Activated naive CD4-positive, alpha-beta T cell treated with anti-CD3 and anti-CD28 coated beads, Interleukin-2, amount 10 ng/mL, durations not matched to agents 7 days and 5 days (primary cell): ENCODE data around the gene PIBF1.

ENCODE experiments used
- CTCF ChIA-PET: fragments of 350-600 bp; sonication (Branson Sonifier 250); formaldehyde crosslinking; loops from one replicate; lab custom pipeline; 2021; ENCODE audit warnings: antibody characterized with exemption; lab: Charles Lee
- DNase-seq: peaks from one replicate; pipeline ENCODE4 v3.0.0-alpha.2; 2020
- H3K27ac Mint-ChIP-seq: one replicate; pipeline ENCODE4 v1.8.0; 2021; ENCODE audit warnings: mild to moderate bottlenecking, moderate library complexity, mixed read lengths
- H3K27me3 Mint-ChIP-seq: one replicate; pipeline ENCODE4 v1.8.0; 2021; ENCODE audit warnings: mild to moderate bottlenecking, mixed read lengths
- H3K36me3 Mint-ChIP-seq: one replicate; pipeline ENCODE4 v1.8.0; 2021; ENCODE audit warnings: mixed read lengths
- H3K4me1 Mint-ChIP-seq: one replicate; pipeline ENCODE4 v1.8.0; 2021; ENCODE audit warnings: mixed read lengths
- H3K4me3 Mint-ChIP-seq: one replicate; pipeline ENCODE4 v1.8.0; 2021; ENCODE audit warnings: mild to moderate bottlenecking, moderate library complexity, mixed read lengths
- H3K9me3 Mint-ChIP-seq: one replicate; pipeline ENCODE4 v1.8.0; 2021; ENCODE audit warnings: mixed read lengths

PIBF1 gene

GRCh38 chr13:72983085-72983768 is 201.3 kb downstream of the PIBF1 start:
- Mint-ChIP-seq H3K27me3 (no peaks in the 10 kb centered on the region), H3K36me3 (no peaks in the 10 kb centered on the region), H3K4me1 (no peaks in the 10 kb centered on the region), H3K4me3 (no peak overlapping the region), H3K27ac (no peak overlapping the region), H3K9me3 (no peaks in the 10 kb centered on the region)
- CTCF ChIA-PET: interaction anchor here (0.6 kb wide), 1 partner anchor 31 kb away, joined by 3 read pairs; no protein-coding TSS in a partner anchor
- DNase-seq: no peak

- CTCF ChIA-PET: interaction anchor here (1.0 kb wide), 1 partner anchor 78 kb away, joined by 3 read pairs; no protein-coding TSS in a partner anchor
- Mint-ChIP-seq H3K4me1 (no peaks in the 10 kb centered on the region), H3K27me3 (no peaks in the 10 kb centered on the region), H3K27ac (no peak overlapping the region), H3K36me3 (peaks cover 4% of the 10 kb centered on the region), H3K9me3 (no peaks in the 10 kb centered on the region), H3K4me3 (no peak overlapping the region)
- no peak for DNase-seq
These were observed 203.7 kb downstream of the PIBF1 start for GRCh38 chr13:72985610-72986009.

- Mint-ChIP-seq H3K36me3 (peaks cover 4% of the 10 kb centered on the region), H3K27me3 (no peaks in the 10 kb centered on the region), H3K9me3 (no peaks in the 10 kb centered on the region), H3K4me1 (no peaks in the 10 kb centered on the region), H3K27ac (no peak overlapping the region), H3K4me3 (no peak overlapping the region)
- CTCF ChIA-PET: interaction anchor here (1.0 kb wide), 1 partner anchor 78 kb away, joined by 3 read pairs; no protein-coding TSS in a partner anchor
- no peak for DNase-seq
These were observed 204.3 kb downstream of the PIBF1 start for GRCh38 chr13:72986197-72986596.

GRCh38 chr13:72990953-72991352 is 209.0 kb downstream of the PIBF1 start:
- H3K4me1 Mint-ChIP-seq: no peaks in the 10 kb centered on the region
- H3K27me3 Mint-ChIP-seq: no peaks in the 10 kb centered on the region
- CTCF ChIA-PET: no interaction called here
- DNase-seq: no peak
- H3K9me3 Mint-ChIP-seq: no peaks in the 10 kb centered on the region
- no peak overlapping the region for H3K27ac Mint-ChIP-seq
- no peak overlapping the region for H3K4me3 Mint-ChIP-seq
- peaks cover 5% of the 10 kb centered on the region for H3K36me3 Mint-ChIP-seq

GRCh38 chr13:72998012-72998411 is 216.1 kb downstream of the PIBF1 start:
- Mint-ChIP-seq H3K9me3 (no peaks in the 10 kb centered on the region), H3K36me3 (peaks cover 8% of the 10 kb centered on the region), H3K4me1 (peaks cover 5% of the 10 kb centered on the region), H3K27ac (no peak overlapping the region), H3K27me3 (no peaks in the 10 kb centered on the region), H3K4me3 (no peak overlapping the region)
- no peak for DNase-seq
- CTCF ChIA-PET: no interaction called here

GRCh38 chr13:73000027-73000674 is 218.2 kb downstream of the PIBF1 start:
- H3K27ac Mint-ChIP-seq: no peak overlapping the region
- no peak overlapping the region for H3K4me3 Mint-ChIP-seq
- H3K27me3 Mint-ChIP-seq: no peaks in the 10 kb centered on the region
- no peaks in the 10 kb centered on the region for H3K9me3 Mint-ChIP-seq
- DNase-seq: no peak
- CTCF ChIA-PET: no interaction called here
- peaks cover 12% of the 10 kb centered on the region for H3K36me3 Mint-ChIP-seq
- H3K4me1 Mint-ChIP-seq: peaks cover 5% of the 10 kb centered on the region

- H3K27ac Mint-ChIP-seq: no peak overlapping the region
- H3K9me3 Mint-ChIP-seq: no peaks in the 10 kb centered on the region
These were observed 220.0 kb downstream of the PIBF1 start for GRCh38 chr13:73001971-73002370.

GRCh38 chr13:73011751-73012150 is 229.8 kb downstream of the PIBF1 start:
- DNase-seq: no peak
- Mint-ChIP-seq H3K27me3 (no peaks in the 10 kb centered on the region), H3K27ac (no peak overlapping the region), H3K36me3 (peaks cover 21% of the 10 kb centered on the region), H3K9me3 (no peaks in the 10 kb centered on the region), H3K4me3 (no peak overlapping the region), H3K4me1 (no peaks in the 10 kb centered on the region)
- CTCF ChIA-PET: no interaction called here

More at GRCh38 chr13:73001971-73002370, 220.0 kb downstream of the PIBF1 start:
- H3K4me3 Mint-ChIP-seq: no peak overlapping the region
- CTCF ChIA-PET: no interaction called here
- H3K36me3 Mint-ChIP-seq: peaks cover 12% of the 10 kb centered on the region
- no peaks in the 10 kb centered on the region for H3K27me3 Mint-ChIP-seq
- DNase-seq: no peak
- H3K4me1 Mint-ChIP-seq: peaks cover 5% of the 10 kb centered on the region

GRCh38 chr13:73015805-73016204 is 233.9 kb downstream of the PIBF1 start:
- Mint-ChIP-seq H3K4me3 (no peak overlapping the region), H3K27ac (no peak overlapping the region), H3K9me3 (no peaks in the 10 kb centered on the region), H3K36me3 (peaks cover 20% of the 10 kb centered on the region), H3K4me1 (no peaks in the 10 kb centered on the region), H3K27me3 (no peaks in the 10 kb centered on the region)
- DNase-seq: no peak
- CTCF ChIA-PET: no interaction called here

- Mint-ChIP-seq H3K36me3 (peaks cover 10% of the 10 kb centered on the region), H3K4me1 (no peaks in the 10 kb centered on the region), H3K4me3 (no peak overlapping the region), H3K27me3 (no peaks in the 10 kb centered on the region), H3K9me3 (no peaks in the 10 kb centered on the region), H3K27ac (no peak overlapping the region)
- CTCF ChIA-PET: no interaction called here
- DNase-seq: no peak
These were observed 236.4 kb downstream of the PIBF1 start for GRCh38 chr13:73018336-73018735.

- Mint-ChIP-seq H3K4me3 (no peak overlapping the region), H3K27me3 (peaks cover 3% of the 10 kb centered on the region), H3K4me1 (peaks cover 4% of the 10 kb centered on the region), H3K36me3 (peaks cover 4% of the 10 kb centered on the region), H3K9me3 (no peaks in the 10 kb centered on the region), H3K27ac (no peak overlapping the region)
- CTCF ChIA-PET: no interaction called here
- DNase-seq: no peak
These were observed 243.5 kb downstream of the PIBF1 start for GRCh38 chr13:73025217-73026012.

GRCh38 chr13:73034901-73035300 is 253.0 kb downstream of the PIBF1 start:
- no peak overlapping the region for H3K4me3 Mint-ChIP-seq
- H3K27me3 Mint-ChIP-seq: peaks cover under 1% of the 10 kb centered on the region
- H3K36me3 Mint-ChIP-seq: no peaks in the 10 kb centered on the region
- DNase-seq: no peak
- H3K27ac Mint-ChIP-seq: no peak overlapping the region
- CTCF ChIA-PET: no interaction called here
- no peaks in the 10 kb centered on the region for H3K9me3 Mint-ChIP-seq
- no peaks in the 10 kb centered on the region for H3K4me1 Mint-ChIP-seq

GRCh38 chr13:73035660-73036059 is 253.7 kb downstream of the PIBF1 start:
- CTCF ChIA-PET: no interaction called here
- Mint-ChIP-seq H3K27ac (no peak overlapping the region), H3K27me3 (no peaks in the 10 kb centered on the region), H3K4me1 (no peaks in the 10 kb centered on the region), H3K36me3 (no peaks in the 10 kb centered on the region), H3K4me3 (no peak overlapping the region), H3K9me3 (no peaks in the 10 kb centered on the region)
- DNase-seq: no peak

GRCh38 chr13:73036566-73036965 is 254.6 kb downstream of the PIBF1 start:
- Mint-ChIP-seq H3K36me3 (no peaks in the 10 kb centered on the region), H3K4me1 (no peaks in the 10 kb centered on the region), H3K27me3 (no peaks in the 10 kb centered on the region), H3K9me3 (no peaks in the 10 kb centered on the region), H3K4me3 (no peak overlapping the region), H3K27ac (no peak overlapping the region)
- no peak for DNase-seq
- CTCF ChIA-PET: interaction anchor here (0.6 to 1.0 kb wide), 2 partner anchors 16 to 477 kb away, joined by 3 read pairs; no protein-coding TSS in a partner anchor
